Large intestine (tissue), 3 donors: Measurements from ENCODE around the gene CTNNA3. TPM values are rescaled to one million over a fixed set of nuclear protein-coding genes. Genes with fewer than 3 reads are reported as not detected.

ENCODE experiments used
- DNase-seq, 2 donors: peaks; one replicate each; pipeline versions ENCODE4 v3.0.0 to v3.0.0-alpha.2; 2013
- H3K27ac ChIP-seq: one replicate; pipeline ENCODE4 v1.5.1; 2013; ENCODE audit warnings: low read length
- H3K27me3 ChIP-seq: 2 replicates; pipeline ENCODE4 v1.6.1; 2013; ENCODE audit warnings: low read length; ENCODE audit not compliant: control insufficient read depth, insufficient read depth
- H3K36me3 ChIP-seq: 2 replicates; pipeline ENCODE4 v1.6.1; 2013; ENCODE audit warnings: low read length; ENCODE audit not compliant: control insufficient read depth, insufficient read depth
- H3K4me1 ChIP-seq: one replicate; pipeline ENCODE4 v1.6.1; 2013; ENCODE audit warnings: low read length; ENCODE audit not compliant: control insufficient read depth, insufficient read depth
- H3K4me3 ChIP-seq: one replicate; pipeline ENCODE4 v1.5.1; 2013; ENCODE audit warnings: low read length
- H3K9me3 ChIP-seq: one replicate; pipeline ENCODE4 v1.6.1; 2013; ENCODE audit warnings: mild to moderate bottlenecking, low read depth, low read length, moderate library complexity; ENCODE audit not compliant: control insufficient read depth
- WGBS: methylation state at CpG from one replicate; pipeline ENCODE4 v1.1.5; 2013; ENCODE audit warnings: low lambda C conversion rate; ENCODE audit not compliant: insufficient coverage; 5-methylcytosine and 5-hydroxymethylcytosine counted together
- polyA plus RNA-seq: library from polyadenylated mRNA; unstranded; fragments of 120-200 nt; gene quantifications from one replicate; pipeline ENCODE4 v1.2.1, GENCODE V29; 2013

CTNNA3 gene
- polyA plus RNA-seq, 1 donor: 2.3 TPM

DNA sequence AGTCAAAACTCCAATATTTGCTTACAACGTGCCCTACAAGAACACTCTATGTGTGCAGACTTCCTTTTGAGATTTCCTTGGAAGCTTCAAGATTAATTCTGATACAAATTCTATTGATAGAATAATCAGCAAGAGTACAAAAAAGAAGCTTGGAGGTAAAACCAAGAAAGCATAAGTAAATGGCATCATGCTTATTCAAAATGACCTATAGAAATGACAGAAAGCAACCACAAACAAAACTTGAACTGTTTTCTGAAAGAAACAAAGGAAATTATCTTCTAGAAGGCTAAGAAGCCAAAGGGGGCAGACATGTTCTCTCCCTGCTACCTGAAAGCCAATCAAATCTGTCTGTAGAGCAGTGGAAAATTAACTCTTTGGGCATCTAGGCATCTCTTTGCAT is 73.0 kb downstream of the CTNNA3 start:
- H3K27me3 ChIP-seq: no peaks in the 10 kb centered on the region
- WGBS: no CpG with 5 or more reads among the region's 1 CpG
- H3K36me3 ChIP-seq: no peaks in the 10 kb centered on the region
- no peaks in the 10 kb centered on the region for H3K9me3 ChIP-seq
- no peak for DNase-seq
- H3K4me1 ChIP-seq: no peaks in the 10 kb centered on the region
- no peak overlapping the region for H3K27ac ChIP-seq
- no peak overlapping the region for H3K4me3 ChIP-seq

- Histone ChIP-seq H3K4me1 (no peaks in the 10 kb centered on the region), H3K36me3 (no peaks in the 10 kb centered on the region), H3K4me3 (no peak overlapping the region), H3K27me3 (no peaks in the 10 kb centered on the region), H3K9me3 (no peaks in the 10 kb centered on the region), H3K27ac (no peak overlapping the region)
- DNase-seq: no peak
- WGBS: no CpG with 5 or more reads among the region's 1 CpG
These were observed 73.5 kb downstream of the CTNNA3 start for GRCh38 chr10:67622511-67622910.

GRCh38 chr10:67621834-67622233 is 74.2 kb downstream of the CTNNA3 start:
- Histone ChIP-seq H3K27ac (no peak overlapping the region), H3K9me3 (no peaks in the 10 kb centered on the region), H3K36me3 (no peaks in the 10 kb centered on the region), H3K27me3 (no peaks in the 10 kb centered on the region), H3K4me1 (no peaks in the 10 kb centered on the region), H3K4me3 (no peak overlapping the region)
- no peak for DNase-seq
- WGBS: no CpG with 5 or more reads among the region's 3 CpGs

DNA sequence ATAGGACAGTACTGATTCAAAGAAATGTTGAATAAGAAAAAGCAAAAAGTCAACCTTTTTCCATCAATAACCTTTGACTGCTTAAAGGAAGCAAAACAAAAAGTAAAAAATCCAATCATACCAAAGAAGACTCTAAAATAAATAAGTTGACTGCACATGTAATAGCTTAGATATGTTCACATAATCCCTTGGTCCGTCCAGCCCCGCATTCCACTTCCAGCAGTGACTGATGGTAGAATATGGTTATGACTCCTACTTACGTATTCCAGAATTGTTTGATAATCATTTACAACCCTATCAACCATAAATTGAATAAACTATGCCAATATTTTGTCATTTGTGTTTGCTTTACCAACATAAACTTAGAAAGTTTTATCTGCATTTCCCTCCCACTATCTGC is 77.9 kb downstream of the CTNNA3 start:
- Histone ChIP-seq H3K4me3 (no peak overlapping the region), H3K36me3 (no peaks in the 10 kb centered on the region), H3K27me3 (no peaks in the 10 kb centered on the region), H3K9me3 (no peaks in the 10 kb centered on the region), H3K27ac (no peak overlapping the region), H3K4me1 (no peaks in the 10 kb centered on the region)
- WGBS: 57% methylated on average over 1 of the region's 3 CpGs
- DNase-seq: no peak

DNA sequence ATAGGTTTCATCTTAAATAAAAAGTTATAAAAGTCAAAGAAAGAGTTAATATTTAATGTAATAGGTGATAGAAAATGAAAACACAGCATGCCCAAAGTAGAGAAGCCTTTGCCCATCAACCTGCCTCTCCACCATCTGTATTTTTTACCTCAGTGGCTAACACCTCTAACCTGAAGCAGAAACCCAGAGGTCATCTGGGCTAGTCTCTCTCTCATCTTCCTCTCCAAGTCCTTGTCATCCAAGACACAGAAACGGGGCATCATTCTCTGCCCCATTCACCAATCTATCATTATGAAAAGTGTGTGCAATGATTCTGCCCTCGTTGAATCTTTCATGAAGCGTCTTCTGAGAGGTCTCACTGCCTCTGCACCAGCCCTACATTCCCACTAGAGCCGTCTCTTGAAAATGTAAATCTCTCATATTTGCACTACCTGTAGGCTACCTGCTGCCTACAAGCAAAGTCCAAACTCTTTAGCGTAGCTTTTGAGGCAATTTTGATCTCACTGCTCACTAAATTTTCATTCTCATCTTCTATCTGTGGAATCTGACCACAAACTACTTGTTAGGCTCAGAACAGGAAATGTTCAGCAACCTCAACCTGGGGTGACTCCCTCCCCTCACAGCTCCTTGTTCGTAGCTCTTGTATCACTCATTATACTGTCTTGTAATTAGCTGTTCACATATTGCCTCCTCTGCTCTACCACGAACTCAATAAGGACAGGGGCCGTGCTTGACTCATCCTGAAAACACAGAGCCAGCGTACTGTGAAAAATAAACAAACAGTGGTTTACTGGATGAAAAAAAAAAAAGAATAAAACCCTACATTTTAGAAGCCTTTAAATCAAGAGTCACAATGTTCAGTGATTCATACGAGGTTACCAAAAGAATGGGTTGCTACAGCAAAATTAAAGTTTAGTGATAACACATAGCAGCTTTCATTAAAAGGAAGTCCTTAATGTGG is 83.1 kb downstream of the CTNNA3 start:
- DNase-seq: no peak
- H3K36me3 ChIP-seq: no peaks in the 10 kb centered on the region
- WGBS: 83% methylated on average over 2 of the region's 10 CpGs

DNA sequence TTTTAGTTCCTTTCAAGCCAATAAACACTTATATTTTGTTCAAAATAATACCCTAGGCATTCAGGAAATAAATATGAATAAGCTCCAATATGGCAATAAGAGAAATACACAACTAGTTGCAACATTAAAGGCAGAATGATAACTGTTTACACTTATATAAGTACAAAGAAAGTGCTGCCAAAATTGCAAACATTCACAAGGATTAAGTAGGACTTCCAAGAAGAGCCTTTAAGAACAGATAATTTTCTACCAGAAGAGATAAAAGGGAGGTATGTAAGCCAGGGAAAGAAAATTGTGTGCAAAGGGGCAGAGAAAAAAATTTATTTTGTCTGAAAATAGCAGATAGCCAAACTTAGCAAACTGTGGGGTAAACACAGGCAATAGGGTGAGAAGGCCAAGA is 83.8 kb downstream of the CTNNA3 start:
- Histone ChIP-seq H3K4me3 (no peak overlapping the region), H3K36me3 (no peaks in the 10 kb centered on the region), H3K27me3 (no peaks in the 10 kb centered on the region), H3K9me3 (no peaks in the 10 kb centered on the region), H3K27ac (no peak overlapping the region), H3K4me1 (no peaks in the 10 kb centered on the region)
- no peak for DNase-seq

More for the DNA sequence above, 83.1 kb downstream of the CTNNA3 start:
- H3K27ac ChIP-seq: no peak overlapping the region
- no peaks in the 10 kb centered on the region for H3K9me3 ChIP-seq
- H3K27me3 ChIP-seq: no peaks in the 10 kb centered on the region
- H3K4me1 ChIP-seq: no peaks in the 10 kb centered on the region
- H3K4me3 ChIP-seq: no peak overlapping the region

GRCh38 chr10:67609996-67610793 is 85.8 kb downstream of the CTNNA3 start:
- WGBS: 100% methylated on average over 2 of the region's 6 CpGs
- no peak for DNase-seq
- H3K36me3 ChIP-seq: no peaks in the 10 kb centered on the region

DNA sequence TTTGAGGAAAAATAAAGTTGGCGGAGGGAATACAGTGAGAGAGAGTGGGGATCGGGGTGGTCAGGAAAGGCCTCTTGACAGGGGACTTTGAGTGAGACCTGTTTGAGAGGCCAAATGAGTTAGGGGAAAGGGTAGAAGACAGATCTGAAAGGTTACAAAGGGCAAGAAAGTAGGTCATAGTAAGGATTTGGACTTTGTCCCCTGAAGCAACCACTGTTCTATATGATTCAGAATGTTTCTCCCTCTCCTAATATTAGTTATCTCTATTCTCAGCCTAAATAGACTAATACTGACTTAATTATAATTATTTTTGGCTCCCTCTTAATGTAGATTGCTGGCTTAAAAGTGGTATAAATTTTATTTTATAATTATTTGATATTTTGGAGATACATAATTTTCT is 88.0 kb downstream of the CTNNA3 start:
- Histone ChIP-seq H3K27me3 (no peaks in the 10 kb centered on the region), H3K27ac (no peak overlapping the region), H3K4me3 (no peak overlapping the region), H3K9me3 (no peaks in the 10 kb centered on the region), H3K36me3 (no peaks in the 10 kb centered on the region), H3K4me1 (no peaks in the 10 kb centered on the region)
- no peak for DNase-seq
- 94% methylated on average over 2 of the region's 2 CpGs for WGBS

More at GRCh38 chr10:67609996-67610793, 85.8 kb downstream of the CTNNA3 start:
- Histone ChIP-seq H3K9me3 (no peaks in the 10 kb centered on the region), H3K27me3 (no peaks in the 10 kb centered on the region), H3K4me3 (no peak overlapping the region), H3K4me1 (no peaks in the 10 kb centered on the region), H3K27ac (no peak overlapping the region)

- DNase-seq: no peak
- H3K27me3 ChIP-seq: no peaks in the 10 kb centered on the region
- H3K4me3 ChIP-seq: no peak overlapping the region
- no peaks in the 10 kb centered on the region for H3K36me3 ChIP-seq
- no CpG with 5 or more reads among the region's 1 CpG for WGBS
- H3K4me1 ChIP-seq: no peaks in the 10 kb centered on the region
- no peaks in the 10 kb centered on the region for H3K9me3 ChIP-seq
- no peak overlapping the region for H3K27ac ChIP-seq
These were observed 88.5 kb downstream of the CTNNA3 start for GRCh38 chr10:67607472-67607871.

GRCh38 chr10:67606572-67606971 is 89.4 kb downstream of the CTNNA3 start:
- DNase-seq: no peak
- H3K27me3 ChIP-seq: no peaks in the 10 kb centered on the region
- no peak overlapping the region for H3K4me3 ChIP-seq
- 100% methylated on average over 2 of the region's 3 CpGs for WGBS
- H3K27ac ChIP-seq: no peak overlapping the region
- no peaks in the 10 kb centered on the region for H3K4me1 ChIP-seq
- no peaks in the 10 kb centered on the region for H3K36me3 ChIP-seq
- H3K9me3 ChIP-seq: no peaks in the 10 kb centered on the region
